ENCODE results near the gene GRID2.

DNA sequence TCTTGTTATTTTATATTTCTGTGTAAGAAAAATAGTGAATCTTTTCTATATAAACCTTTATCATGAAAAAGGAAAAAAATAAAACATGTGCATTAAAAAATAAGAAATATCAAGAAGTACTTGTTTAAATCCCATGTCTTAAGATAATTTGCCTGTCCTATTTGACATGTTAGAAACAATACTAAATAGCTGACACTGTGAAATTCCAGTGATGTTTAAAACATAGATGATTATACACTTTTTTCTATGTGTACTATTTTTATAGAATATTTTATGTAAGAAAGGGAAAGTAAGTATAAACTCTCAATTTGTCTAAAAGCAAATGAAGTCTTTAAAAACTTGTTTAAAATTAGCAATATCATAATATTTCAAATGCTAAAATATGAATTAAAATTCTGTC is 981.6 kb downstream of the GRID2 start:
- no peak for TF ChIP-seq EZH2 (IDR thresholded peaks at IDR 0.05; ENCODE audit: low read length)
- TF ChIP-seq, protein P1, sequence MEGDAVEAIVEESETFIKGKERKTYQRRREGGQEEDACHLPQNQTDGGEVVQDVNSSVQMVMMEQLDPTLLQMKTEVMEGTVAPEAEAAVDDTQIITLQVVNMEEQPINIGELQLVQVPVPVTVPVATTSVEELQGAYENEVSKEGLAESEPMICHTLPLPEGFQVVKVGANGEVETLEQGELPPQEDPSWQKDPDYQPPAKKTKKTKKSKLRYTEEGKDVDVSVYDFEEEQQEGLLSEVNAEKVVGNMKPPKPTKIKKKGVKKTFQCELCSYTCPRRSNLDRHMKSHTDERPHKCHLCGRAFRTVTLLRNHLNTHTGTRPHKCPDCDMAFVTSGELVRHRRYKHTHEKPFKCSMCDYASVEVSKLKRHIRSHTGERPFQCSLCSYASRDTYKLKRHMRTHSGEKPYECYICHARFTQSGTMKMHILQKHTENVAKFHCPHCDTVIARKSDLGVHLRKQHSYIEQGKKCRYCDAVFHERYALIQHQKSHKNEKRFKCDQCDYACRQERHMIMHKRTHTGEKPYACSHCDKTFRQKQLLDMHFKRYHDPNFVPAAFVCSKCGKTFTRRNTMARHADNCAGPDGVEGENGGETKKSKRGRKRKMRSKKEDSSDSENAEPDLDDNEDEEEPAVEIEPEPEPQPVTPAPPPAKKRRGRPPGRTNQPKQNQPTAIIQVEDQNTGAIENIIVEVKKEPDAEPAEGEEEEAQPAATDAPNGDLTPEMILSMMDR (optimal IDR thresholded peaks at IDR 0.05 in 1 of 3, IDR thresholded peaks at IDR 0.05 in 1 of 3, conservative IDR thresholded peaks at IDR 0.05 in 1 of 3; ENCODE audit: extremely low read depth in 1 of 3, insufficient read depth in 2 of 3, low read length in 3 of 3), result no peak
